Brain pericyte (primary cell): ENCODE data around the gene HIP1.
"Not testable (repeated sequence)": the region's sequence is repeated elsewhere in the genome, so short reads cannot be mapped to it uniquely, and the experiment has no call there.

Experiments
- DNase-seq: peaks from one replicate; pipeline ENCODE4 v3.0.0-alpha.2; 2012; ENCODE audit warnings: low read depth, low spot score

The HIP1 gene

DNA sequence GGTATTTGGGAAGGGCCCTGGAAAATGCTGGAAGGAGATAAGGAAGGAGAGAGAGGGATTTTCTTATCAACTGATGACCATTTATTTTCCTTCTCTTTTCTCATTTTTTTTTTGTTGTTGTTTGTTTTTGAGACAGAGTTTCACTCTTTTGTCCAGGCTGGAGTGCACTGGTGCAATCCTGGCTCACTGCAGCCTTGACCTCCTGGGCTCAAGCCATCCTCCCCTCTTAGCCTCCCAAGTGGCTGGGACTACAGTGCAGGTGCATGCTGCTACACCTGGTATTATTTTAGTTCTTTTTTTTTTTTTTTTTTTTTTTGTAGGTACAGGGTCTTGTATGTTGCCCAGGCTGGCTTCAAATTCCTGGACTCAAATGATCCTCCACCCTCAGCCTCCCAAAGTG, 52.2 kb downstream of the HIP1 start:
- no peak for DNase-seq

DNA sequence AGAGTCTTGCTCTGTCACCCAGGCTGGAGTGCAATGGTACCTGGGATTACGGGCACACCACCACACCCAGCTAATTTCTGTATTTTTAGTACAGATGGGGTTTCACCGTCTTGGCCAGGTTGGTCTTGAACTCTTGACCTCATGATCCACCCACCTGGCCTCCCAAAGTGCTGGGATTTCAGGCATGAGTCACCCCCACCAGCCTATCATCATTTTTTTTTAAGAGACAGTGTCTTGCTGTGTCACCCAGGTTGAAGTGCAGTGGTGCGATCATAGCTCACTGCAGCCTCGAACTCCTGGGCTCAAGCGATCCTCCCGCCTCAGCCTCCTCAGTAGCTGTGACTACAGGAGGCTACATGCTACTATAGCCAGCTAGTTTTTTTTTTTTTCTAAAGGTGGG, 56.7 kb downstream of the HIP1 start:
- DNase-seq, result not testable (repeated sequence)

DNA sequence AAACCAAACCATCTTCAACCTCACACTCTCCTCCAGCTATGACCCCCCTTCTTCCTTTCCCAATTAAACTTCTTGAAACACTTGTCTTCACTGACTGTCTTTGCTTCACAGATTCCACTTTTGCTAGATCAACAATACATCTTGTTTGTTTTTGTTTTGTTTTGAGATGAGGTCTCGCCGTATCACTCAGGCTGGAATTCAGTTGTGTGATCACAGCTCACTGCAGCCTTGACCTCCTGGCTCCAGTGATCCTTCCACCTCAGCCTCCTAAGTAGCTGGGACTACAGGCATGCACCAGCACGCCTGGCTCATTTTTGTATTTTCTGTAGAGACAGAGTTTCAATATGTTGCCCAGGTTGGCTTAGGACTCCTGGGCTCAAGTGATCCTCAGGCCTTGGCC, 59.7 kb downstream of the HIP1 start:
- DNase-seq, result no peak

DNA sequence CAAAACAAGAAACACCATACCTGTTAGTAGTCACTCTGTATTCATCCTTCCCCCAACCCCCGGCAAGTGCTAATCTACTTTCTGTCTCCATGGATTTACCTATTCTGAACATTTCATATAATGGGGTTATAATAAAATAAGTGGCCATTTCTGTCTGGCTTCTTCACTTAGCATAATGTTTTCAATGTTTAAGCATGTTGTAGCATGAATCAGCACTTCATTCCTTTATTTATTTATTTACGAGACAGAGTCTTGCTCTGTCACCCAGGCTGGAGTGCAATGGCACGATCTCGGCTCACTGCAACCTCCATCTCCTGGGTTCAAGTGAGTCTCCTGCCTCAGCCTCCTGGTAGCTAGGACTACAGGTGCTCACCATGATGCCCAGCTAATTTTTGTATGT, 69.2 kb downstream of the HIP1 start:
- no peak for DNase-seq

DNA sequence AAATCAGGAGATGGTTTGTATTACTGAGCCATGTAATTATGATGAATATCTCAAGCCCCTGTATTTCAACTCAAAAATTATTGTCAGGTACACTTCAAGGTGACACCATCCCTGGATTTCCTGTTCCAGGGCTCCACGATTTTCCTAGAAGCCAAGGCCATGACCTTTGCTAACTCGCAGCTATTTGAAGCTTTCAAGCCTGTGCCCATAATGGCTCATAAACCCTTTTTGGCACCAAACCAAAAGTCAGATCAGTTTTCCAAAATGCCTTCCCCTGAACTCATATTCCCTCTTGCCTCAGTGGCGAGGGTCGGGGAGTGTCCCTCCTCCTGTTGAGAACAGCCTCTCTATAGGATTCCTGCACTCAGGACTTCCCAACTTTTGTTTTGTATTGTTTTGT, 70.8 kb downstream of the HIP1 start:
- no peak for DNase-seq

DNA sequence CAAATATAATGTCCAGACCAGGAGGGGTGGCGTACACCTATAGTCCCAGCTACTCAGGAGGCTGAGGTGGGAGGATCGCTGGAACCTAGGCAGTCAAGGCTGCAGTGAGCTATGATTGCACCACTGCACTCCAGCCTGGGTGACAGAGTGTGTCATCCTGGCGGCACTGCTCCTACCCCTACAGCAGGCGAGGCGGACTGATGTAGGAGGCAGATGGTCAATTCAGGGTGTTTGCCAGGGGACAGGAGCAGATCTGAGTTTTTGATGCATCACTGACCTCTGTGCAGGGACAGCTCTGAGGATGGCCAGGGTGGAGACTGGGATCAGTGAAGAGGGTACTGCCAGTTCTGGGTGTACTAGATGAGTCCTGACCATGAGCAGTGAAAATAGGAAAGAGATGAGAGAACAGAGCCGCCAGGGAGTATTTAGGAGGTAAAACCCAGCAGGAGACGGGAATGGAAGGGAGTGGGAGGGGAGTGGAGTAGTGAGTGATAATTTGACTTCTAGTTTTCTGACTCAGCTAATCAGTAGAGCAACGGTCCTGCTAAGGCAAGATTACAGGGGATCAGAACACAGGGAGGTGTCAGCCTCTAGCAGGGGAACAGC, 75.3 kb downstream of the HIP1 start:
- no peak for DNase-seq

DNA sequence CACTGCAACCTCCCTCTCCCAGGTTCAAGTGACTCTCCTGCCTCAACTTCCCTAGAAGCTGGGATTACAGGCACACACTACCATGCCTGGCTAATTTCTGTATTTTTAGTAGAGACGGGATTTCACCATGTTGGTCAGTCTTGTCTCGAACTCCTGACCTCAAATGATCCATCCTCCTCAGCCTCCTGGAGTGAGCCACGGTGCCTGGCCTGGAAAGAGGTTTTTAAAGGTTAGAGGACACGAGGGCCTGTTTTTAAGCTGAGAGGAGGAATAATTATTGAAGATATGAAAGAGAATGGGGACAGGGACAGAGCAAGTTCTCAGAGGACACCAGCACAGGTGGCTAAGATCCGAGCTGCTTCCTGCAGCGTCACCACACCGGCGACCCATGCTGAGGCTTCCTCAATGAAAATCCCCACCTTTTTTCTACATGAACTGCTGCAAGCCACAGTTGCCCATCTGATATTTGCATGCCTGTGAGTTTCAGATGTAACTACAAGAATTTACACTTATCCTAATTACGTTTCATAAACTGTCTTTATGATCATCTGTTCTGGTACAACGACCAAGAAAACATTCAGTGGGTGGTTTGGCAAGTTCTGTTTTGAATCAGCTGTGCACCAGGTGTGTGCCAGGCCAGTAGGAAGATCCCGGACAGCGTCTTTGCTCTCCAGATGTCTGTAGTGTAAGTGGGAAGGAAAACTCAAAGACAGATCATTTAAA, 76.0 kb downstream of the HIP1 start:
- DNase-seq, result no peak

DNA sequence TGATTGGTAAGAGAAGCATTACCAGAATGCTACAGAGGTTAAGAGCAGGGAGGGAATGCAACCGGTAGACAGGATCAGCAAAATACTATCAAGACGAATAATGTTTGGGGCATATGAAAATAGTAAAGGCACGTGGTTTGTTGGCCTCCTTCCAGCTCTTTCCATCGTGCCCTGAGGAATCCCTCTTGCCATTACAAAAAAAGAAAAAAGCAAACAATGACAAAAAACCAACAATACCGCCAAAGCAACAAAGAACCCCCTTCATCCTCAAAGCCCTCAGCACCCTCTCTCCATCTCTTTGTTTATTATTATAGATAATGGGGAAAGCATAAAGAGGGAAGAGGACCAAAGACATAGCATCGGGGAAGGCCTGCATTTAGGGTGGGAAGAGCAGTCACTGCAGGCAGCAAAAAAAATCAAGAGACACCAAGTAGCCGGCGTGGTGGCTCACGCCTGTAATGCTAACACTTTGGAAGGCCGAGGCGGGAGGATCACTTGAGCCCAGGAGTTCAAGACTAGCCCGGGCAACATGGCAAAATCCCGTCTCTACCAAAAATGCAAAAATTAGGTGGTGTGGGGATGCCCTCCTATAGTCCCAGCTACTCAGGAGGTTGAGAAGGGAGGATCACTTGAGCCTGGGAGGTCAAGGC, 78.0 kb downstream of the HIP1 start:
- DNase-seq, result no peak

DNA sequence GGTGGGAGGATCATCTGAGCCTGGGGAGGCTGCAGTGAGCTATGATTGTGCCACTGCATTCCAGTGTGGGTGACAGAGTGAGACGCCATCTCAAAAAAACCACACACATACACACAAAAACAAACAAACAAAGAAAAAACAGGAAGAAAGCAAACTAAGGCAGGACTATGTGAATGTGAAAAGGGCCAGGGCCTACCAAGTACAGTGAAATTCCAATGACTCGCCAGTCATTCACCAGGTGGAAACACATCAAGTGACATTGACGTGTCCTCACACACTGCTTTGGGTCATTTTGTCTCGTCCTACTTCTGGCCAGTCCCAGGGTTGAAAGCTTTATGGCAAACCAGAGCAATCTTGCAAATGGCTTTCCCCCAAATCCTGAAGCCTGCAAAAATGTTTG, 79.9 kb downstream of the HIP1 start:
- DNase-seq, result no peak

DNA sequence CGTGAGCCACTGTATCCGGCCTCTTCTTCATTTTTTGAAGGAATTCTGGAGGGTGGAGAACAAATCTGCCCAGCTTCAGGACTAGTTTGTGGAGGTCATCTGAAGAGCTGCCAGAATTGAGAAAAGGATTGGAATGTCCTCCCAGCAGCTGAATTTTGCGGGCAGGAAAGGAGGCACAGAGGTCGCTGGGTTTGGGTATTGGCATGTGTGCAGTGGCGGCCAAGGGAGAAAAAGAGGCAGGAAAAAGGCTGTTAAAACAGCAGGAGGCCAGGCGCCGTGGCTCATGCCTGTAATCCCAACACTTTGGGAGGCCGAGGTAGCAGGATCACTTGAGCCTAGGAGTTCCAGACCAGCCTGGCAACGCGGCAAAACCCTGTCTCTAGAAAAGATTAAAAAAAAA, 80.4 kb downstream of the HIP1 start:
- DNase-seq, result no peak

DNA sequence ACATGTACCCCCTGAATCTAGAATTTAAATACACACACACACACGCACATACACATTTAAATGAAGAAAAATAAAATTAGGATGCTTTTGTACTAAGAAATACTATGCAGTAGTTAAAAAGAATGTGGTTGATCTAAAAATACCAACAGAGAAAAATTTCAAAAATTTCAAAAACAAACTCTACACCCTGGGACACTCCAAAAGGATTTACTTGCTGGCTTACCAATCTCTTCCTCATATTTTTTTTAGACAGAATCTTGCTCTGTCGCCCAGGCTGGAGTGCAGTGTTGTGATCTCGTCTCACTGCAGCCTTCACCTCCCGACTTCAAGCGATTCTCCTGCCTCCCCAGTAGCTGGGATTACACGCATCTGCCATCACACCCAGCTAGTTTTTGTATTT, 80.9 kb downstream of the HIP1 start:
- no peak for DNase-seq

DNA sequence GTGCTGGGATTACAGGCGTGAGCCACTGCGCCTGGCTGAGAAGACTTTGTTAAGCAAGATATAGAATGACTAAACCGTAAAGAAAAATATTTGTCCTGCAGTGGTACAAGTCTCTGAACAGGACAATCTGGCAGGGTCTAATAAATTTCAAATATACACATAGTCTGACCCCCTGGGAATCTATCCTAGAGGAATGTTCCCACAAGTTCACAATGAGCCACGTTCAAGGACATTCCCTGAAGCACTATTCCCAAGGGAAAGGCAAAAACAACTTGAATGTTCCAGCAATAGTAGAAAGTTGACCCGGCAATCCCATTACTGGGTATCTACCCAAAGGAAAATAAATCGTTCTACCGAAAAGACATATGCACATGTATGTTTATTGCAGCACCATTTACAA, 82.0 kb downstream of the HIP1 start:
- no peak for DNase-seq

DNA sequence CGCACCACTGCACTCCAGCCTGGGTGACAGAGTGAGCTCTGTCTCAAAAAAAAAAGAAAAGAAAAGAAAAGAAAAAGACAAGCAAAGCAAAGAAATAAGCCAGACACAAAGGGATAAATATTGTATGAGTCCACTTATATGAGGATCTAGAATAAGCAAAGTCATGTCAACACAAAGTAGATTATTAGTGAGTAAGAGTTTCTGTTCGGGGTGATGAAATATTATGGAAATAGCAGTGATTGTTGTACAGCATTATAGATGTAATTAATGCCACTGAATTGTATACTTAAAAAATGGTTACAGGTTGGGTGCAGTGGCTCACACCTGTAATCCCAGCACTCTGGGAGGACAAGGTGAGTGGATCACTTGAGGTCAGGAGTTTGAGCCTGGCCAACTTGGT, 83.2 kb downstream of the HIP1 start:
- DNase-seq, result no peak

DNA sequence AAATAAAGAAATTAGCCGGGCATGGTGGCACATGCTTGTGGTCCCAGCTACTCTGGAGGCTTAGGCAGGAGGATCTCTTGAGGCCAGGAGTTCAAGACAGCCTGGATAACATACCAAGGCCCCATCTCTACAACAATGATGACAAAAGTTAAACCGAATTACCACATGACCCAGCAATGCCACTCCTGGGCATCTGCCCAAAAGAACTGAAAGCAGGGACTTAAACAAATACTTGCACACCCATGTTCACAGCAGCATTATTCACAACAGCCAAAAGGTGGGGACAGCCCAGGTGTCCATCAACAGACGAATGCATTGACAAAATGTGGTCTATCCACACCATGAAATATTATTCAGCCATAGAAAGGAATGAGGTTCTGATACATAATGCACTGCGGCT, 83.9 kb downstream of the HIP1 start:
- no peak for DNase-seq

DNA sequence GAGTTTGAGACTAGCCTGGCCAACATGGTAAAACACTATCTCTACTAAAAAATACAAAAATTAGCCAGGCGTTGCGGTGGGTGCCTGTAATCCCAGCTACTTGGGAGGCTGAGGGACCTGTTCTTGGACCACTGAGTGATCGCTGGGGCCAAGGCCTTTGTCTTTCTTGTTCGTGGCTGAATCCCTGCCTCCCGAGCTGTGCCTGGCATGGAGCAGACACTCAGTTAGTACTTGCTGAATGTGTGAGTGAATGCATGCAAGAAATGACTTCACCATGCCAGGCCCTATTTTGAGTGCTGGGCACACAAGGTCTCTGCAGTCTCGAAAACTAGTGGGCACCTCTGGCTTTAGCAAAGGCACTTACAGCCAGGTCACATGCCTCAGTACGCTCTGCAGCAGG, 85.1 kb downstream of the HIP1 start:
- DNase-seq, result no peak

DNA sequence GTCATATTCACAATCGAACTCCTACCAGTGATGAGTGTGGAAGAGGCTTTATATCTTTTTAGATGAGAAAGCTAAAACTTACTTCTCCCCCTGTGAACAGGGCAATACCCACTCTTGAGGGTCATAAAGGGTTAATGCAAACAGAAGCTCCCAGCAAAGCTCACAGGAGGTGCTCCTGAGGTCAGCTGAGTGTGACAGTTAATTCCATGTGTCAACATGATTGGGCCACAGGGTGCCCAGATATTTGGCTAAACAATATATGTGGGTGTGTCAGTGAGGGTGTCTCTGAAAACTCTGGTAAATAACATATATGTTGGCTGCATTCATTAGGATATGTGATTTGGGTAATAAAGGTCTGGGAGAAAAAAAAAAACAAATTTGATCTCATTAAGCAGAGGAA, 86.0 kb downstream of the HIP1 start:
- DNase-seq, result no peak

DNA sequence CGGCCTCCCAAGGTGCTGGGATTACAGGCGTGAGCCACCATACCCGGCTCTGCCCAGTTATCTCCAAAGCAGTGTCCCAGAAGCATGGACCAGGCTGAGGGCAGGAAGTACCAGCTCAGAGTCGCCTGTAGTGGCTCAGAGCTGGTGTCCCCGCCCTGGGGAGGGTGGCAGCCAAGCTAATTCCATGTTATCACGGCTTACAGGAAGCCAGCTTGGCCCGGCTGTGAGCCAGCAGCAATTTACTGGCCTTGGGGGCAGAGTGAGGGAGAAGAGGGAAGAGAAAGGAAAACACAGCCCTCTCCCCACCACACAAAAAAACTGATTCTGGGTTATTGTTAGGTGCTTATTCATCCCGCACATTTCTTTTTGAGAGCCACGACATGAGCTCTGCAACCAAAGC, 88.1 kb downstream of the HIP1 start:
- DNase-seq, result no peak

DNA sequence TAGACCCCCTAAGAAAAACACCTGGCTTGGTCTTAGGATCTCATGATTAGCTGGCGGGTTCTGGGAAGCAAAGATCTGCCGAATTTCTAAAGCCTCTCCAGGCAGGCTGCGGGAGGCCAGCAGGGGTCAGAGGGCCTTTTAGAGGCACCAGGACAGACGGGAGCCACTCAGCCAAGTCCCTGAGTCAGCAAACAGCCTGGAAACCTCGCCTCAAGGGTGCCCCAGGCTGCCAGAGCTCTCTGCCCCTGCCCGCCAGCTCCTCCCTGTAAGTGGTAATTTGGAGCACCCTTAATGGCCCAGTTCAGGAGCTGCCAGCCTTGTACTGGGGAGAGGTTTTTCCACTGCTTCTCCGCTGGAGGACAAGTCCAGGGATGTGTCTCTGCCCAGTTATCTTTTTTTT, 88.7 kb downstream of the HIP1 start:
- no peak for DNase-seq

DNA sequence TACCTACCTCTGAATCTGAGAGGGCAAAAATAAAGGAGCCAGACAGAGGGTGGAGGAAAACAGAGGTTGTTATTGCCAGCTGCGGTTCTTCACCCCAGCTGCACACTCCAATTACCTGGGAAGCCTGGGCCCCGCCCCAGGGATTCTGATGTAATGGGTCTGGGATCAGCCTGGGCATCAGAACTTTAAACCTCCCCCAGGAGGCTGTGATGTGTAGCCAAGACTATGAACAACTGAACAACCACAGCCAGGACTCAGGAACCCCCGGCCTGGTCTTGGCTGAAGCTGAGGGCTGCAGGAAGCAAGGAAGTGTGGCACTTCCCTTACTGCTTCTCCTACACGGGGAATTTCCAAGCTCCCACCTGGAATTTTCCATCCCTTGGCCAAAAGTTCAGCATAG, 89.3 kb downstream of the HIP1 start:
- no peak for DNase-seq

DNA sequence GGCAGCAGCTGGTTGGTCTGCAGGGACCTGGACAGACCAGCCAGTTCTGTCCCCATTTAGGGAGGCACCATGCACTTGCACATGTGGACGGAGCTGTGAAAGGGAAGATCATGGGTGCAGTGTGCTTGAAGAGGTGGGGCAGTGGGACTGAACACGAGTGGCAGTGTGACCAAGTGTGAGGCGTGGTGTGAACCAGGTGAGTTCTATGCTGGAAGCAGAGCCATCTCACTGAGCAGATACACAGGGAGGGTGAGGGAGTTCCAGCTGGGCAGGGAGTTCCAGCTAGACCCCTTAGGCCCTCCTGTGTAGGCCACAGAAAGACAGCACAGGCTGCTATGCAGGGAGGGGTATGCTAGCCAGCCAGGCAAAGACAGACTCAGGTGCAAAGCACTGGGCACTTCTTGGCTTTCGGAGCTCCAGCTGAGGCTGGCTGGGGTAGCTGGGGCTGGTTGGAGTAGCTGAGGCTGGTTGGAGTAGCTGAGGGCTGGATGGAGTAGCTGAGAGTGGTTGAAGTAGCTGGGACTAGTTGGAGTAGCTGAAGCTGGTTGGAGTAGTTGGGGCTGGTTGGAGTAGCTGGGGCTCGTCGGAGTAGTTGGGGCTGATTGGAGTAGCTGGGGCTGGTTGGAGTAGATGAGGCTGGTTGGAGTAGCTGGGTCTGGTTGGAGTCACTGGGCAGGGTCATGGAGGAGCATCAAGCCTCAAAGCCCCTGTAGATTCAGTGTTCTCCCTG, 90.9 kb downstream of the HIP1 start:
- DNase-seq, result no peak

DNA sequence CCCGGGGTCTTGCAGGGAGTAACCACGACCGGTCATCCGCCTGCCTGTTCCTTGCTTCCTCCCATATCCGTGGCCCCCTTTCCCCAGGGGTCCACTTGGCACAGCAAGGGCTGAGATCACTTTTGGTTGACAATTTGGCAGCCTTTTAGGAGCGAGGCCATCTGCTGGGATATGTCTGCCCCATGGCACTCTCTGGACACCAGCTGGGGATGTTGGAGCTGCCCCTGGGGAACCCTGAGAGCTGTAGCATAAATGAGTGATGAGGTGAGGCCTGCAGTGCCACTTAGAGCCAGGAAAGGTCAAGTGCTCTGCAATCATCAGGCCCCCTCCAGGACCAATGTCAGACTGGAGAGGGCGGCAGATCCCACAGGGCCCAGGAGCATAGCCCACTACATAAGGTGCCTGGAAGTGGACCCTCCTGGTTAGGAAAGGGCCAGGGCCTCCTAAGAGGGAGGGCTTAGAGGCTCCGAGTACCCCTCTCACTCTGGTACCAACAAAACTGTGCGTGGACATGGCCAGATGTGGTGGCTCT, 92.1 kb downstream of the HIP1 start:
- DNase-seq, result no peak

DNA sequence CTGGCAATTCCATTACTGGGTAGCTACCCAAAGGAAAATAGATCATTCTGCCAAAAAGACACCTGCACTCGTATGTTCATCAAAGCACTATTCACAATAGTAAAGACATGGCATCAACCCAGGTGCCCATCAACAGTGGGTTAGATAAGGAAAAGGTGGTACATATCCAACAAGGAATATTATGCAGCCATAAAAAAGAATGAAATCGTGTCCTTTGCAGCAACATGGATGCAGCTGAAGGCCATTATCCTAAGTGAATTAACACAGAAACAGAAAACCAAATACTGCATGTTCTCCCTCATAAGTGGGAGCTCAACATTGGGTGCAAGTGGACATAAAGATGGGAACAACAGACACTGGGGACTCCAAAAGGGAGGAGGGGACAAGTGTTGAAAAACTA, 93.2 kb downstream of the HIP1 start:
- no peak for DNase-seq
